Upper lobe of left lung (tissue), 6 donors: Measurements from ENCODE around the gene KRT81. TPM values are rescaled to one million over a fixed set of nuclear protein-coding genes. Genes with fewer than 3 reads are reported as not detected.

Experiments
- ATAC-seq, 2 donors: fragments of 200-7000 bp; cut with Tn5 transposase; one replicate each; pipeline ENCODE4 v1.9.1; 2022; ENCODE audit warnings: mild to moderate bottlenecking in 2 of 2, moderate library complexity in 2 of 2; ENCODE audit not compliant: low FRiP score in 2 of 2
- DNase-seq, 2 donors: peaks; one replicate each; pipeline ENCODE4 v3.0.0-alpha.2; 2019 to 2020
- H3K27ac ChIP-seq, 4 donors: fragments of 200-600 bp; sonication (generic); one replicate each; pipeline ENCODE4 v1.5.1; 2016 to 2019
- H3K27me3 ChIP-seq, 4 donors: fragments of 200-600 bp; sonication (generic); one replicate each; pipeline ENCODE4 v1.5.1; 2017 to 2019
- H3K36me3 ChIP-seq, 4 donors: fragments of 200-600 bp; sonication (generic); one replicate each; pipeline ENCODE4 v1.5.1; 2016 to 2019
- H3K4me1 ChIP-seq, 4 donors: fragments of 200-600 bp; sonication (generic); one replicate each; pipeline ENCODE4 v1.5.1; 2018 to 2019
- H3K4me3 ChIP-seq, 4 donors: fragments of 200-600 bp; sonication (generic); one replicate each; pipeline ENCODE4 v1.5.1; 2017 to 2019; ENCODE audit warnings: mild to moderate bottlenecking in 2 of 4, moderate library complexity in 1 of 4
- H3K9me3 ChIP-seq, 4 donors: fragments of 200-600 bp; sonication (generic); one replicate each; pipeline ENCODE4 v1.5.1; 2018 to 2019
- CTCF ChIP-seq, 6 experiments: fragments of 450-650 bp in 4 of 6; fragments of 200-600 bp in 2 of 6; sonication (generic) in 2 of 6; IDR thresholded peaks; one replicate each; pipeline ENCODE4 v1.5.1; 2016 to 2019; ENCODE audit warnings: antibody characterized with exemption in 6 of 6
- EP300 ChIP-seq, 4 donors: sonication (generic); formaldehyde crosslinking; IDR thresholded peaks; one replicate each; pipeline ENCODE4 v1.5.1; 2017; ENCODE audit warnings: antibody characterized with exemption in 4 of 4, control low read depth in 2 of 4
- POLR2A ChIP-seq, 4 donors: fragments of 450-650 bp; IDR thresholded peaks; one replicate each; pipeline ENCODE4 v1.5.1; 2016 to 2017; ENCODE audit warnings: antibody characterized with exemption in 4 of 4, mild to moderate bottlenecking in 2 of 4
- POLR2AphosphoS5 ChIP-seq, 2 donors: sonication (generic); formaldehyde crosslinking; IDR thresholded peaks; one replicate each; pipeline ENCODE4 v1.5.1; 2017; ENCODE audit warnings: antibody characterized with exemption in 2 of 2
- WGBS, 2 donors: methylation state at CpG; one replicate each; pipeline ENCODE4 v1.1.5; 2017 to 2018; 5-methylcytosine and 5-hydroxymethylcytosine counted together
- total RNA-seq, 6 donors: library from RNA; depleted of rRNA in 4 of 6; stranded (reverse); fragments of >200 nt in 4 of 6; gene quantifications; one replicate each; pipeline versions ENCODE4 v1.1.0 to v1.2.1, GENCODE V29; 2016 to 2021
- donor health status: DM: no; HTN: no; CAD: no; lungs with moderate emphysema.
- donor health status: DM: no; HTN: yes; CAD: no; lungs with severe emphysema.

KRT81 gene
- total RNA-seq, 6 donors from 2014 or later = 0.39 to 1.4 (median 0.52) TPM; not detected in 2

- H3K27me3 ChIP-seq = peaks cover 0 to 1% (median under 1%) of the 10 kb centered on the region in 4 donors
- H3K27ac ChIP-seq = no peak overlapping the region
- no peak for ATAC-seq
- DNase-seq = peak in 1 of 2 donors; percentile 6
- no peak for TF ChIP-seq CTCF (IDR thresholded peaks at IDR 0.05)
- no peak for TF ChIP-seq POLR2A (IDR thresholded peaks at IDR 0.05)
- TF ChIP-seq EP300 (IDR thresholded peaks at IDR 0.05) = no peak
- TF ChIP-seq POLR2AphosphoS5 (IDR thresholded peaks at IDR 0.05) = no peak
- no peaks in the 10 kb centered on the region for H3K9me3 ChIP-seq
- no peaks in the 10 kb centered on the region for H3K36me3 ChIP-seq
- H3K4me1 ChIP-seq = peaks cover 0 to 6% (median under 1%) of the 10 kb centered on the region in 4 donors
- WGBS, 2 donors = 54 to 69% methylated on average over 3 of the region's 3 CpGs
- no peak overlapping the region for H3K4me3 ChIP-seq
Observed at GRCh38 chr12:52313461-52313860, 22.1 kb upstream of the KRT81 start.

- Histone ChIP-seq H3K27me3 (peaks cover 0 to 7% (median 6%) of the 10 kb centered on the region in 4 donors), H3K27ac (no peak overlapping the region), H3K4me1 (peaks cover 0 to 14% (median 5%) of the 10 kb centered on the region in 4 donors), H3K9me3 (no peaks in the 10 kb centered on the region), H3K4me3 (no peak overlapping the region), H3K36me3 (no peaks in the 10 kb centered on the region)
- DNase-seq = no peak
- TF ChIP-seq CTCF (IDR thresholded peaks at IDR 0.05) (no peak), POLR2AphosphoS5 (IDR thresholded peaks at IDR 0.05) (no peak), POLR2A (IDR thresholded peaks at IDR 0.05) (no peak), EP300 (IDR thresholded peaks at IDR 0.05) (no peak)
- WGBS, 2 donors = 77 to 87% methylated on average over 4 of the region's 4 CpGs
- ATAC-seq = no peak
Observed at GRCh38 chr12:52312086-52312485, 20.8 kb upstream of the KRT81 start.

GRCh38 chr12:52311285-52311648 lies 19.9 kb upstream of the KRT81 start:
- H3K27me3 ChIP-seq = peaks cover 0 to 7% (median 6%) of the 10 kb centered on the region in 4 donors
- no peak overlapping the region for H3K27ac ChIP-seq
- peaks cover 0 to 14% (median 5%) of the 10 kb centered on the region in 4 donors for H3K4me1 ChIP-seq

GRCh38 chr12:52310622-52311284 lies 19.4 kb upstream of the KRT81 start:
- whole genome bisulfite sequencing, 2 donors = 74 to 75% methylated on average over 5 of the region's 5 CpGs
- no peaks in the 10 kb centered on the region for H3K36me3 ChIP-seq
- H3K4me1 ChIP-seq = peaks cover 0 to 14% (median 5%) of the 10 kb centered on the region in 4 donors
- TF ChIP-seq POLR2A (IDR thresholded peaks at IDR 0.05) = no peak
- no peak overlapping the region for H3K27ac ChIP-seq
- no peak overlapping the region for H3K4me3 ChIP-seq
- DNase-seq (no peak), ATAC-seq (no peak)
- peaks cover 0 to 7% (median 6%) of the 10 kb centered on the region in 4 donors for H3K27me3 ChIP-seq
- no peaks in the 10 kb centered on the region for H3K9me3 ChIP-seq

More at GRCh38 chr12:52311285-52311648, 19.9 kb upstream of the KRT81 start:
- DNase-seq (no peak), ATAC-seq (no peak)
- no peak for TF ChIP-seq EP300 (IDR thresholded peaks at IDR 0.05)
- 80 to 81% methylated on average over 3 of the region's 3 CpGs for WGBS, 2 donors
- no peak overlapping the region for H3K4me3 ChIP-seq
- no peaks in the 10 kb centered on the region for H3K36me3 ChIP-seq
- no peaks in the 10 kb centered on the region for H3K9me3 ChIP-seq

GRCh38 chr12:52308806-52309425 lies 17.6 kb upstream of the KRT81 start:
- DNase-seq (no peak), ATAC-seq (no peak)
- no peaks in the 10 kb centered on the region for H3K36me3 ChIP-seq
- WGBS, 2 donors = 55 to 56% methylated on average over 15 of the region's 15 CpGs
- peaks cover 0 to 7% (median 6%) of the 10 kb centered on the region in 4 donors for H3K27me3 ChIP-seq
- peaks cover 0 to 14% (median 5%) of the 10 kb centered on the region in 4 donors for H3K4me1 ChIP-seq
- no peaks in the 10 kb centered on the region for H3K9me3 ChIP-seq
- no peak overlapping the region for H3K27ac ChIP-seq
- H3K4me3 ChIP-seq = peak overlapping the region in 3 of 4 donors; percentile 23 to 49 (median 44)
- TF ChIP-seq POLR2A (IDR thresholded peaks at IDR 0.05) (peak in 1 of 4 donors; percentile 2), EP300 (IDR thresholded peaks at IDR 0.05) (no peak)
